HG03025 (cell line): ENCODE measurements around the gene UBE2I.
"Not testable (repeated sequence)": the region's sequence is repeated elsewhere in the genome, so short reads cannot be mapped to it uniquely, and the experiment has no call there.

Experiments used
- ATAC-seq: cut with Tn5 transposase; IDR thresholded peaks from one replicate; pipeline ENCODE4 v1.9.1; 2021; ENCODE audit warnings: mild to moderate bottlenecking, moderate library complexity; ENCODE audit not compliant: unreplicated experiment, low FRiP score

UBE2I gene

GRCh38 chr16:1327619-1327947 is 18.1 kb downstream of the UBE2I start:
- ATAC-seq, result no peak

GRCh38 chr16:1328136-1328535 is 18.7 kb downstream of the UBE2I start:
- not testable (repeated sequence) for ATAC-seq

DNA sequence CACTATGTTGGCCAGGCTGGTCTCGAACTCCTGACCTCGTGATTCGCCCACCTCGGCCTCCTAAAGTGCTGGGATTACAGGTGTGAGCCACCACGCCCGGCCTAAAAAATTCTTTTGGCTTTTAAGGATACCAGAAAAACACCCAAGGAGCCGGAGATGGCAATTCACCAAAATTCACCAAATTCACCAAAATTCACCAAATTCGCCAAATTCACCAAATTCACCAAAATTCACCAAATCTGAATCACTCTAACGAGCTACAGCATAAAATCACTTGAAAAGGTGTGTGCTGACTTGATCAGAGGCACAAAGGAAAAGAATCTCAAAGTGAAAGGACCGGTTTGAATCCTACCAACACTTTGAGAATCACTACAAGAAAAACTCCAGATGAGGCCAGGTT is 19.5 kb downstream of the UBE2I start:
- ATAC-seq, result not testable (repeated sequence)

DNA sequence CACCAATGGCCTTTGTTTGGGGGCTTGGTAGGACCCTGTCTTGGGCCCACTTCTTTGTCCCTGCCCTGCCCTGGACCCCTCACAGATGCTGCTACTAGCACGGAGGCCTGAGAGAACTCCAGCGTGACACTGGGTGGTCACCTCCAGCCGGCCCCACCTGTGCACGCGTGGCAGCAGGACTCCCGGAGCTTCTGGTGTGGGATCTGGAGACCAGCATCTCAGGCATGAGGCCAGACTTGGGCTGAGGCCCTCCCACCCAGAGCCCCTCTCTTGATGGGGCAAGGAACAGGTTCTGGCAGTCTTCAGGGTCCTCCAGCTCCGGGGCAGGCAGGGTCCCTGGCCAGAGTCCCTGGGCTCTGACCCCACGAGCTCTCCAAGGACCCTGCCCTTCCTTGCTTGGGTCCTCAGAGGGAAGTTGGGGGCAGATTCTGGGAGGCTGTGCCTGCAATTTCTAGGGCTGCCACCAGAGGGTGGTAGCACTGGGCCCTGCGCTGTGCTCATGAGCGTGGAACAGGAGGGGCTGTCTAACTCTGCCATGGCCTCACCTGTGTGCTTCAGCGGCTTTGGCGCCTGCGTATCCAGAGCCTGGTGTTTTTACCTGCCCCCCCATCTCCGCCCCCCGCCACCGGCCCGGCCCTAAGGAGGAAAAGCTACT is 21.0 kb downstream of the UBE2I start:
- no peak for ATAC-seq

GRCh38 chr16:1330931-1331711 is 21.7 kb downstream of the UBE2I start:
- no peak for ATAC-seq

- no peak for ATAC-seq
These were observed 22.5 kb downstream of the UBE2I start for GRCh38 chr16:1331712-1332617.

- no peak for ATAC-seq
These were observed 23.2 kb downstream of the UBE2I start for GRCh38 chr16:1332618-1333148.

DNA sequence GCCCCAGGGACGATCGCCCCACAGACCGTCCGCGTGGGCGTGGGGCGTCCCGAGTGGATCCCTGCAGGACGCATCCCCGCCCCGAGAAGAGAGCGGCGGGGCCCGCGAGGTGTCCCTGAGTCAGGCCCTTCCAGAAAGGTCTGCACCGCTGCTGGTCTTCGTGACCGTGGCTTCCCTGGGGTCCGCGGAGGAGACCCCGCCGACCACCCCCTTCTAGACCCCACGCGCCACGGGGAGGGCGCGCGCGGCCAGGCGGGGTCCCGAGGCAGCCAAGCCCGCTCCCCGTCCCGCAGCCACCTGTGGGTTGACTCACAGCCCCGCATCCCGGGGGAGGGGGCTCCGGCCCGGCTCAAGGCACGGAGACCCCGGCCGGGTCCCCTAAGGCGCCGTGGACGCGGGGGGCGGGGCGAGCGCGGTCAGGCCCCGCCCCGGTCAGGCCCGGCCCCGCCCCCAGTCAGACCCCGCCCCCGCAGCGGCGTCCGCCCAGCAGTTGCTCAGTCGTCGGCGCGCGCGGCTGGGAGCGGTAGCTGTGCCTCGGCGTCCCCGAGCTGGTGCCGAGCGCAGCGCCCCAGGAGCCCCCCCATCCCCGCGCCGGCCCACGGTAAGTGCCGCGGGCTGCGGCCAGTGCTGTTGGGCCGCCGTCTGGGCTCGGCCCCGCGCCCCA is 23.8 kb downstream of the UBE2I start, which contains the start of gene BAIAP3:
BAIAP3 (plus strand) TSS at position 497 of the 664 bp plus-strand sequence. CDS start 4,905 bp downstream, outside the sequence.
- ATAC-seq, result no peak

DNA sequence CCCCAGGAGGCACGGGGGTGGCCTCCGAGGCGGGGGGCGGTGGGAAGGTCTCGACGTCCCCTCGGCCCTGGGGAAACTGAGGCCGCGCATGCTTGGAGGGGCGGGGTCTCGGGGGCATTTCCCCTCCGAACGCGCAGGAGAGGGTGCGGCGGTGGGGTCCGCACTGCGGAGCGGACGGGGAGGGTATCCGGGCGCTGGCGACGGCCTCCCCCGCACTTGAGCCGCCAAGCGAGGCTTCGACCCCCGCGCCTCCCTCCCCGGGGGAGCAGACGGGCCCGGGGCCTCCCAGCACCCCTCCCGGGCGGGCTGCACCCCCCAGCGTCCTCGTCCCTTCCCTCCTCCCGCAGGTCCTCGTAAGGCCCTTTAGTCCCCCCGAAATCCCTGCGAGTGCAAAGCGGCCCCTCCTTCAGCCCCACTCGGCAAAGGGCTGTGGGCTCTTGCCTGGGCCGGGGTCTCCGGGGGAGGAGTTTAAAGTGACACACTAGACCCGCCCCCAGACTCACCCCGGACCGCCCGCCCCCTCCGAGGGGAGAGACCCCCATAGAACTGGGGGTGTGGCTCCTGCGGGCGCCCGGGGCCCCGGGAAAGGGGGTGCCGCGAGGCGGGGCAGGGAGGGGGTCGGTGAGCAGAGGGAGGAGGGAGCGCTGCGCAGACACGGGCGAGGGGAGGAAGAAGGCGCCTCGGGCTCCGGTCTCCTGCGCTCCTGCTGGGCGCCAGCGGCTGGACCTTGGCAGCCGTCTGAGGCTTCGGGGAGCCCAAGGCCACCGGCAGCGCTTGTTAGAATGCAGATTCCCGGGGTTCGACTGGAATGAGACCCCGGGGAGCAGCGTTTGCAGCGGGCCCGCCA is 24.6 kb downstream of the UBE2I start:
- no peak for ATAC-seq

DNA sequence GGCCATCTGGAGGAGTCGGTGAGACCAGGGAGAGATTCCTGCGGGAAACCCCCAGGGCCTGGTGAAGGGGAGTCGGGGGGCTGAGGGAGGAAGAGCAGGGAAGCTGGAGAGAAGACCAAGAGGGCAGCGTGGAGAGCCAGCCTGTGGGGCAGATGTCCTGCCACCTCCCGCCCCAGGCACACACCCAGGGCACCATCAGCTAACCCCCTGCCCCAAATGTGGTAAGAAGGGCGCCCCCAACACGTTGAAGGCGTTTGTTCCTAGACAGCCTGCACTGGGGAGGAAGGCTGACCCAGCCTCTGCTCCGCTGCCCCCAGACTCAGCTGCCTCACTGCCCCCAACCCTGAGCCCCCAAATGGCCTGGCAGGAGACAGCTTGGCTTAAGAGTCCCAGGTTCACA is 25.3 kb downstream of the UBE2I start:
- ATAC-seq, result no peak

- ATAC-seq, result no peak
These were observed 26.0 kb downstream of the UBE2I start for GRCh38 chr16:1335211-1335971.

- no peak for ATAC-seq
These were observed 26.6 kb downstream of the UBE2I start for GRCh38 chr16:1335996-1336395.

DNA sequence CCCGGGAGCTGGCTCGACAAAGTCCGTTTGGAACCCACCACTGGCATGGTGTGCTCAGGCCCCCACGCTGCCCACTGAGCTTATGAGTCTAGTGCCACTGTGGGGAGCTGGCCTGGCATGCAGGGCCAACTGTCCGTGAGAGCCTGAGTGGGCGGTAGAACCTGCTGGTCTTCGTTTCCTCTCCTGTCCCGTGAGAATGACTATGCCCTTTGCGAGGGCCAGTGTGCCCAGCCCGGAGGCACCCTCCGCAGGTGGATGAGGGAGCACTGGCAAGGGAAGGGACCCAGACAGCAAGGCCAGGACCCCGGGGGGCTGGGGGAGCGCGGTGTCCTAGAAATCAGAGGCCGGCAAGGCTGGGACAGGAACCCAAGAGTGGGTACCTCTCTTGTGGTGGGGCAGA is 27.2 kb downstream of the UBE2I start:
- ATAC-seq, result no peak

GRCh38 chr16:1337486-1337885 is 28.1 kb downstream of the UBE2I start:
- ATAC-seq, result no peak

DNA sequence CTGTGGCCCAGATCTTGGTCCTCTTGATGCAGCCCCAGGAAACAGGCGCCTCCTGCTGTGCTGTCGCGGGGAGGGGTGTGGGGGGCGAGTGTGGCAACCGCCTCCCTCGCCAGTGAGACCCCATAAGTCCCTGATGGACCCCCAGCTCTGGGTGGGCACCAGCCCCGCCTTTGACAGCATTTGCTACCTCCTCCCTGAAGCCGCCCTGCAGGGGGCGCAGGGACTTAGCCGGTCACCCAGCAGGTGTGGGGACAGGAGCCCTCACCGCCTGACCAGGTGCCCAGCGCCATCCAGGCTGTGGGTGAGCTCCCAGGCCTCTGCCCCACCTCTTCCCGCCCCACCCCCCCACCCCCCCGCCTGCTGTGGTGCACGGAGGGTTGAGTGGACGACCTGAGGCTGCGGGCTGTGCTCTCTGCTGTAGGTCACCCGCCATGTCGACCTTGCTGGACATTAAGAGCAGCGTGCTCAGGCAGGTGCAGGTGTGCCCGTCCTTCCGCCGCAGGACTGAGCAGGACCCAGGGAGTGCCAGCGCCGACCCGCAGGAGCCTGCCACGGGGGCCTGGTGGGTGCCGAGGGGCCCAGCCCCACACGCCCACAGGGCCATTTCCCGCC is 28.8 kb downstream of the UBE2I start:
- no peak for ATAC-seq

GRCh38 chr16:1338855-1339675 is 29.6 kb downstream of the UBE2I start:
- ATAC-seq, result no peak

DNA sequence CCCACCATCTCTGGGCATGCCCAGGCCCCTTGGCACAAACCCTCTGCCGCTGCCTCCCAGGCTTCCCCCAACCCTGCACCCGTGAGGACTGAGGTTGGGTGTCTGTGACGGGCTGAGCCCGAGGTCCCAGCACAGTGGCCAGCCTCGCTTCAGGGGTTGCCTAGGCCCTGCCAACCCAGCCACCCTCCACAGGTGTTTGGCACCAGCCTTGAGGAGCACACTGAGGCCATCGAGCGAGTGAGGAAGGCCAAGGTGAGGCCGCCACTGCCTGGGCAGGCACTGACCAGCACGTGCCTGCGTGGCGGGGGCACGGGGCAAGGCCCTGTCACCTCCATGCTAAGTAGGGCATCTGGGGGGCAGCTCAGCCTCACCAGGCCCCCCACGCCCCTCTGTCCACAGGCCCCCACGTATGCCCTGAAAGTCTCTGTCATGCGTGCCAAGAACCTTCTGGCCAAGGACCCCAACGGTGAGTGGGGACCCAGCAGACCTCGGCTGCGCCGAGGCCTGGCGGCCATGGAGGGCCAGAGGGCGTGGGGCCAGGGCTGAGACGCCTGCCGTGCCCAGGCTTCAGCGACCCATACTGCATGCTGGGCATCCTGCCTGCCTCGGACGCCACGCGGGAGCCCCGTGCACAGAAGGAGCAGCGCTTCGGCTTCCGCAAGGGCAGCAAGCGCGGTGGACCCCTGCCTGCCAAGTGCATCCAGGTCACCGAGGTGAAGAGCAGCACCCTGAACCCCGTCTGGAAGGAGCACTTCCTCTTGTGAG is 31.5 kb downstream of the UBE2I start:
- no peak for ATAC-seq
